Stimulated activated CD4-positive, alpha-beta T cell treated with anti-CD3 and anti-CD28 coated beads, Interleukin-2, amount 100 ng/mL, for 48 hours (primary cell): Measurements from ENCODE around the gene MTERF2.

Experiments used
- DNase-seq, 2 donors: peaks; one replicate each; pipeline ENCODE4 v3.0.0-alpha.2; 2020

The MTERF2 gene

DNA sequence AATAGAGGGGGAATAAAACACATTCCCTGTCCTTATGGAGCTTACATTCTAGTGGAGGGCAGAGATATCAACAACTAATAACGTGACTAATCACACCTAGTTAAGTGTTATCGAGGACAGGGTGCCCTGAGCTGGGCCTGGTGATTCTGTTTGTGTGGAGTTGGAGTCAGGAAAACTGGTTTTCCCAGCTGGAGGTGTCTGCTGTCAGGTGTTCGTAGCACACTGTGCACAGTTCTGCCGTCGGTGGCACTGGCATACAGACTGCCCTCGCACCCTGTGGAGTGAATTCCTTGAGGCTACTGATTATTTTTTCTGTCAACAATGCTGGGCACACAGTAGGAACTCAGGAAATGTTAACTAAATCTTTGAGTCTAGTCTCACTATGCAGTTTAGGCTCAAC, 900 bp upstream of the MTERF2 start:
- DNase-seq, result no peak

DNA sequence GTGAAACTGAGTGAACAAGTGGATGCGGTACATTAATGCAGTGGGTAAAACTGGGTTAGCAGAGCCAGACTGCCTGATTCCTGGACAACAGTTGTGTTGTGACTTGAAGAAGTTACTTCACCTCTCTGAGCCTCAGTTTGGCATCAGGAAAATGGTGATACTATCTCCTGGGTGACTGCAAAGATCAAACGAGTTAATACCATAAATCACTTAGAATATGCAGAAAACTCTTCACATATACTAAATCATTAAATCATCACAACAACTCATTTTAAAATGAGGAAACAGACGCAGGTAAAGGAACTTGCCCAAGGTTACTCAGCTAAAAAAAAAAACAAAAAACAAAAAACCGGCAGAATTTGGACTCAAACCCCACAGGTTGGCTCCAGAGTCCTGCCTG, 811 bp downstream of the MTERF2 start:
- no peak for DNase-seq

DNA sequence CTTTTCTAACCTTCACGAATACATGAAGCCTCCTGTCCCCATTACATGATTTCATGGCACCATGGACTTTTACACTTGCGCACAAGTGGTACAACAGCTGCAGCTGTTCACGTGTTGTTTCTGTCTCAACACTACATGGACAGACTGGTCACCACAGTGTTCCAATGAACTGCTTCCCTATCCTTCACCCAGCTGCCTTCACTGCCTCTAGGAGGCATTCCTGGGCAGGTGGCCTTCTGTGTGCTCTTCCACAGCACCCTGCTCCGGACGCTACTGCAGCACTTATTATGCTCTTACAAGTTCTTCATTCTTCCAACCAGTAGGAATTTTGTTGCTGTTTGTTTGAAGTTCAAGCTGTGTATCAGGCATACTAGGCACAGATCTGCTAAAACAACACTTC, 1.5 kb downstream of the MTERF2 start:
- no peak for DNase-seq

DNA sequence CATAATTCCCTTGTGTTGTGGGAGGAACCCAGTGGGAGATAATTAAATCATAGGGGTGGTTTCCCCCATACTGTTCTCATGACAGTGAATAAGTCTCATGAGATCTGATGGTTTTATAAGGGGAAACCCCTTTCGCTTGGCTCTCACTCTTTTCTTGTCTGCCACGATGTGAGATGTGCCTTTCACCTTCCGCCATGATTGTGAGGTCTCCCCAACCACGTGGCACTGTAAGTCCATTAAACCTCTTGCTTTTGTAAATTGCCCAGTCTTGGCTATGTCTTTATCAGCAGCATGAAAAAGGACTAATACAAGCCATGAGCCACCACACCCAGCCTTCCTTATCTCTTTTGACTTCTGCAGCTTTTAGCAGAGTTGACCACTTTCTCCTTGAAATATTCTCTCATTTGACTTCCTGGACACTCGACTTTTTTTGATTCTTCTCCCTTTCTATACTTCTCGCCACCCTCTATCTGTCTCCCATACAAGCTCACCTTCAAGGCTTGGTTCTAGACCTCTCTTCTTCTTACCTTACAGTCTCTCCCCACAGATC, 2.3 kb downstream of the MTERF2 start:
- DNase-seq, result no peak

DNA sequence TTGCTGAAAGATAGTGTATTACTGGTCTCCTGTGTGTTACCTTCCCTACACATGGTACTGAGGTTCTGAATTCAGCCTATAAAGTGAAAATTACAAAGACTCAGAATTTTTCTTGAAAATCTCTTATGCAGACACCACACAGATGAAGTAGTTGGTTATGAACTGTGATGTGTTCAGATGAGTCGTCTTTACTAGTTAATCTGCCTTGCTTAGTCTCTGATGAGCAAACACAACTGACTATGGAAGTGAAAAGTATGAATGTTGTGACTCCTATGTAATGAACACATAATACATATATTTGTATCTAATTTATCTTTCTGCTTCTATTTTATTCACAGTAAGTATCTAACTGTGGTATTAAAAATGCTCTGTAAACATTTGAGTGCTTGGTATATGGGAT, 4.7 kb downstream of the MTERF2 start:
- no peak for DNase-seq

DNA sequence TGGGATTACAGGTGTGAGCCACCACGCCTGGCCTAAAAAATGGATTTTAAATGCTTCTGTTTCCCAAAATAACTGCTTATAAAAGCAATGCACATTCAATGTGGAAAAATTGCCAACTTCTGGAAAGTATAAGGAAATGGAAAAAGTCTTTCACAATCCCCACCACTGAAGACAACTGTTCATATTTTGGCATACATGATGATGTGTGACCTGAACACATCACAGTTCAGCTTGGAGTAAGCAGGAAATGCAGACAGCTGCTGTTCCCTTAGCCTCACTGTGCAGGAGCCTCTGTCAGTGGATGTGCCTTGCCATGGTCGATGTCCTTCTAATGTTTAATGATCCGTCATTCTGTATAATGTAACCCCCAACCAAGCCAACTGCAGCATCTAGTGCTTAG, 5.2 kb downstream of the MTERF2 start:
- DNase-seq, result no peak

DNA sequence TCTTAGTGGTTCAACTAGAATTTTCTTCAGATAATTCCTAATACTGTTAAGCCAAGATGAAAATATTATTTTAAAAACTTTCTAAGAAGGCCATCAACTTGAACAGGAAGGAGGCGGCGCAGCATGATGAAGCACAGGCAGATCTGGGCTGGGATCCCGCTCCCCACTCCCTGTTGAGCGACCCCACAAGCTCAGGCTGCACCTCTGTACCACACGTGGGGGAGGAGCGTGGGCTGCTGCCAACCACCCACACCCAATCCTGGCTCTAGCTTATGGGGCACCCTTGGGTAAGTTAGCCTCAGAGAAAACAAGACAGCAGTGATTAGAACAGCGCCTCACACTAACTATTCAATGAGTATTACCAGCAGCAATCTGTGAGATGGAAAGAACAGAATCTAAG, 6.0 kb downstream of the MTERF2 start:
- no peak for DNase-seq

DNA sequence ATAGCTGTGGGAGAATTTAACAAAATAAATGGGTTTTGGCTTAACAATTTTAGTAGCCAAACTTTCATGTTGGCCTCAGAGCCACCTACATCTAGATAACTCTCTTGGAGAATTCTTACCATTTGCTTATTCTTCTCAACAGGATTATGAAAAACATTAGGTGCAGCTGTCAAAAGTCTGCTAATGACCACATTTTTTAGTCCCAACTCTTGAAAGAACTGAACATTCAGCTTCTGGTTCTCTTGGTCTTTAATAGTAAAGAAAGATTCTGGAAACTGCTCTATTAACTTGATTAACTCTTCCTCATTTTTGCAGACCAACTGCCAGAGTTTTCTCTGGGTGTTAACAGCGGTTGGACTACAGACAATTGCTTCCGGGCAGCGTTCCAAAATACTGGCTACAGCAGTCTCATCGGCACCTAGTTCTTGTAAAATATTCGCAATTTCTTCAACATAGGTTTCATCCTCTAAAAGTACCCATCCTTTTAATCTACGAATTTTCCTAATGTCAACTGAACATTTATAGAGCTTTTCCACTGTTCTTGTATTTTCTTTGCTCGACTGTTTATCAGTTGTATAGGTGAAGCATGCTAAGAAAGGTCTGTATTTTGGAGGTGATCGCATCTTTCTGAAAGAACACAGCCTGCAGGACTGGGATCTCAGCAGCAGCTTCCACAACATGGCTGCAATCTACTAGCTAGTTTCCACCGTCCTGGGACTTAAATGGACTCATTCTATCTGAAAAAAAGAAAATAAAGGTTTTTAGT, 8.7 kb downstream of the MTERF2 start:
- DNase-seq, result no peak

DNA sequence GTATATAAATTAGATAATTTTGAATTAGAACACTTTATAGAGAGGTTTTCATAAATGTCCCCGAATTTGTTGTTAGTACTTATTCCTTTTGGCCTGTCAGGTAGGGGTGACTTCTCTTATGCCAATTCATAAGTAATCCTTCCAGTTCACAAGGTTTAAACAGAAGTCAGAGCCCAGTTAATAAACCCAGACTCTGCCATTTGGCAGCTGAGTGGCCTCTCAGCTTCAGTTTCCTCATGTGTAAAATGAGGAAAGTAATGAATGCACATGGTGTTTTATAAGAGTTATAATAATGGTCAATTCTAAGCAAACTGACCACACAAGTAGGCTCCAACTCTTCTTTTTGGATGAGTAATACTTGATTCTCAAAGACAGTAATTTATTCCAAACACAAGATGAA, 10.3 kb downstream of the MTERF2 start:
- DNase-seq, result no peak

DNA sequence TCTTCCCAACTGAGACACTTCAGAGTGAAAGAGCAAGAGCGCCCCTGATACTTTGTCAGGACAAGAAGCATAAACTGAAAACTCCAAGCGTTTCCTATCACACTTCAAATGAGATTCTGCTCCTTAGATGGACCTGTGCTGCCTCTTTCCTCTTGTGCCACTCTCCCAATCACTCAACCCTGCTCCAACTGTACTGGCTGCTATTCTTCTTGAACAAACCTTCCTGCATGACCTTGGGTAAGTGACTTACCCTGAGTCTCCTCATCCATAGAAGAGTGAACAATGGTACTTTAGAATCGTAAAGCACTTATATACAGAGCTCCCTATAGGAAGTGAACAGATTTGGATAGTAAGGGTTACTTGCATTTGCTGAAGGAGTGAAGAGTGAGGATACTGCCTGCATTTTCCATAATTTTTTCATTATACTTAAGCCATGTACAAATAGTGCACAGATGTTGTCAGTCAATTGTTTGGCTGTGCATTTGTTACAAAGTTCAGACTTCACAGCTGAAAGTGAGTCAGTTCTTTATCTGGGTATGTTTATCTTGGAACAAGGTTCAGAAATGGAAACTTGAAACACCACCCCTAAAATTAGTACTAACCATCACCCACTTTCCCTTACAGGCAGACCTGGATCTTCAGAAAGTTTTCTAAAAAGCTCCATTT, 10.8 kb downstream of the MTERF2 start:
- no peak for DNase-seq

DNA sequence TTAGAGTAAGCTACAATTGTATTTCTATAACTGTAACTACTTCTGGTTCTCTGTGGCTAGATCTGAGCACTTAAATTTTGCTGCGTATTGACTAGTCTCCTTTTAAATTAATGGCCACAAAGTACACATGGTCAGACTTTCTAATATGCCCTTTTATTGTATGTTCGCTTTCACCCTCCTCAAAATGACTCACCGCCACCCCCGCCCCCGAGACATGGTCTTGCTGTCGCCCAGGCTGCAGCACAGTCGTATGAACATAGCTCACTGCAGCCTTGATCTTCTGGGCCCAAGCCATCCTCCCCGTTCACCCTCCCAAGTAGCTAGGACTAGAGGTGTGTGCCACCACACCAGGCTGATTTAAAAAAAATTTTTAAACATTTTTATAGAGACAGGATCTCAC, 11.8 kb downstream of the MTERF2 start:
- no peak for DNase-seq

DNA sequence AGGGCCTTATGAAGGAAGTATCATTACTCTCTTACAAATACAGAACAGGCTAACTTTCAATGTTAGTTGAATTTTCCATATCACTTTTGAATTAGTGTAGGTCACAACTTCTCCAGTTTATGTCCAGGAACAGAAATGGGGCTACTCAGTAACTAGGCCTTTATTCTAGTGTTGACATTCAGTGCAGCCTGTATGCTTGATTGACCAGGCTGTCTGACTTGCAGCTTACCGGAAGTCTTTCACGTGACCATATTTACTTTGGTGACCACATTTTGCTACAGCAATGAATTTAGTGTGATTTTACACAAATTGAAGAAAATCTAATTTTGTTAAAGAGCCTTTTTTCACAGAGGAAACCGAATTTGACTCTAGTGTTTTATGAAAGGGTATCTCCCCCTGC, 12.4 kb downstream of the MTERF2 start:
- DNase-seq, result no peak

DNA sequence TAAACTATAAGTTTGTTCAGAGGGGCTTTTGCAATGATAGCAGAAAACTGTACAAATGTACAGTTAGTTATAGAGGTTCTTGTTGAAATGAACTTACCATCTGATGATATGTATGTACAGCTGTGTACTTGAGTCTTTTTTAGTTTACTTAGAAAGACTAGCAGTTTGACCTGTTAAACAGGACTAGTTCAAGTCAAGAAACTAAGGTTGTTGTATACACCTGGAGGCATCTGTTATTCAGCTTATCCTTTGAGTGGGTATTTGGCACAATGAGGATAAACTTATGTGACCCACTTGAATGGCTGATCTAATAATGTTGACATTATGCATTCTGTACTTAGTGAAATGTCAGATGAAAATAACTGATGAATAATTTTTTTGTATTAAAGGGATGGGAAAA, 13.4 kb downstream of the MTERF2 start:
- DNase-seq, result no peak

DNA sequence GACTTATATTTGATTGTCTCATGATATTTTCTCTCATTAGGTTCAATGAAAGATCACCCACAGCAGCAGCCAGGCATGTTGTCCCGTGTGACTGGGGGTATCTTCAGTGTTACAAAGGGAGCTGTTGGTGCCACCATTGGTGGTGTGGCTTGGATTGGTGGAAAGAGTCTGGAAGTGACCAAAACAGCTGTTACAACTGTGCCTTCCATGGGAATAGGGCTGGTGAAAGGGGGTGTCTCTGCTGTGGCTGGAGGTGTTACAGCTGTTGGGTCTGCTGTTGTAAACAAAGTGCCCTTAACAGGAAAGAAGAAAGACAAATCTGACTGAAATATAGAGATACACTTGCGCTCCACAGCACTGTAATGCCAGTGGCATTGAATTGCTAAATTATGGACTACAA, 15.9 kb downstream of the MTERF2 start:
- no peak for DNase-seq

DNA sequence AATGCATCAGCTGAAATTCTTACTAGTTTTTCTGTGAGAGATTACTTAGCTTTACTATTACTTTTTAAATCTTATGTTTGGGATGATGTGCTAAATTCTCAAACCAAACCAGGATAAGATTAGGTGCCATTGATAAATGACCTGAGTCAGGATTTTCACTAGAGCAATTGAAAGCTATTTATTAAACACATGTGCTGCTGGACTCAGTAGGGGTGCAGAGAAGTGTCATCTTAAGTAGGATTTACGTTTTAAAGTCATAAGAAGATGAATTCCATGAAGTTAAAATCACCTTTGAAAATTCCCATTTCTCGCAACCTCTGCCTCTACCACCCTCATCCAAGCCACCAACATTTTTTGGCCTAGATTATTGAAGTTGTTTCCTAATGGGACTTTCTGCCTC, 22.4 kb downstream of the MTERF2 start:
- no peak for DNase-seq

DNA sequence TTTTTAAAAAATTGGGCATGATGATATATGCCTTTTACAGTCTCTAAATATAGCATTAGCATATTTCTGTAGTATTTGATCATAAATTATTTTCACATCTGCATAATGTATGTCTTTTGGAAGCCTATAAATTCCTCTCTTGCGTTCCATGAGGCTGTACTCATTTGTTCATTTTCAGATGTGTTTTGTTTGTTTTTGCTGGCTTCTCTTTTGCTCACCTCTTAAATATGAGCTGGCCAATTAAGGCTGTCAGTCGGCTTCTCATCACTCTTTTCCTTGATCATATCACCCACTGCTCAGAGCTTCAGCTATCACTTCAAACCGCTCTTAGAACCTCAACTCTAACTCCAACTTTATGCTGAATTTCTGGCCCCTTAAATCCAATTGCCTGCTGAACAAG, 24.7 kb downstream of the MTERF2 start:
- DNase-seq, result no peak

DNA sequence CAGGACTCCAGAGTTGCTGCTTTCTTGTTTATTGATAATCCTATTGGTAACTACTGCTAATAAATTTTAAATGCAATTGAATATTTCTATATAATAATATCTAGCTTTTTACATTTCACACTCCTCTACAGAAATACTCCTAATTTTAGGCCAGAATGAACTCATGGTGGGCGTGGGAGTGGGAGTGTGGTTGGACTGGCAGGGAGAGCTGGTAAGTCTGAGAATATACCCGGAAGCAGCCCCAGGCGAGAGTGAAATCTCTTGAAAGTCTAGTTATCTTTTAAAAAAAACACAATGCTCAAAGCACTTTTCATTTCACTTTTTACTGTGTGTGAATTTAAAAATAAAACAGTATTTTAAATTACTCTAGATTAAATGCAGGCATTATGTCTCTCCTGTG, 26.5 kb downstream of the MTERF2 start:
- no peak for DNase-seq

DNA sequence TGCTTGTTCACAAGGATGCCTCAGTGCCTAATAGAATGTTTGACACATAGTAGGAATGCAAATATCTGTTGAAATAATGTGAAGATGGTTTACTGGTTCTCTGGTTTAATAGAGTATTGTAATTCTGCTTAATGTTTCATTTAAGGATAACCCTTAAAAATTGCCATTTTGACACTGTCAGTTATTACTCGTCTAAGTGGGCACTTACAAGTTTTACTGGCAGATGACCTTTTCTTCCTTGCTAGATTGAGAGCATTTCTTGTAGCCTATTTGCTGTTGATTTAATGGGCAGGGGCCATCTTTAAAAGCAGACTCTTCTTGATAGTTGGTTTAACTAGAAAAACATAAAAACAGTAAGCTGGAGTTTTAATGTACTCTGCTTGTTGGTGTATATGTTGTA, 29.4 kb downstream of the MTERF2 start:
- DNase-seq, result no peak

DNA sequence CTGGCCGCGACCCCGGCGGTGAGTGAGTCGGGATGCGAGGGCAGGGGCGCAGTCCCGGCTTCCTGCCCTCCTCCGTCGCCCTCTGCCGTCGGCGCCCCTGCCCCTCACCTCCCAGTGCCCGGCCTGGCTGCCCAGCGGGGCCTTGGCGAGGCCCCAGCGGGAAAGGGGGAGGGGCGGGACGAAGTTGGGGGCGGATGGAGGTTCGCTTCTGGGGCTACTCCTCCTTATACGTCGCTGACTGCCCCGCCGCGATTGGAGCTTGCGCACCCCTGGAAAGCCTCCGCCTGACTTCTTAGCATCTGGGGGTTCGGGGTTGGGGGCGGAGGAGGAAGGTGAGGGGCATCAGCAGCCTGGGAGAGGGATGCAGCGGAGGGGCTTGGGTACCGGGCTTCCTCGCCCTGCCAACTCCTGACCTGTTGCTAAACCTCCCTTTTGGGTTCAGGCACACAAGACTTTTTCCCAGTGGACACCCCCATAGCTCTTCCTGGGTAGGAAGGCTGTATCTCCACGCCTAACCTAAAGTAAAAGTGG, 30.8 kb downstream of the MTERF2 start:
- peak; percentile 33 to 37 for DNase-seq

DNA sequence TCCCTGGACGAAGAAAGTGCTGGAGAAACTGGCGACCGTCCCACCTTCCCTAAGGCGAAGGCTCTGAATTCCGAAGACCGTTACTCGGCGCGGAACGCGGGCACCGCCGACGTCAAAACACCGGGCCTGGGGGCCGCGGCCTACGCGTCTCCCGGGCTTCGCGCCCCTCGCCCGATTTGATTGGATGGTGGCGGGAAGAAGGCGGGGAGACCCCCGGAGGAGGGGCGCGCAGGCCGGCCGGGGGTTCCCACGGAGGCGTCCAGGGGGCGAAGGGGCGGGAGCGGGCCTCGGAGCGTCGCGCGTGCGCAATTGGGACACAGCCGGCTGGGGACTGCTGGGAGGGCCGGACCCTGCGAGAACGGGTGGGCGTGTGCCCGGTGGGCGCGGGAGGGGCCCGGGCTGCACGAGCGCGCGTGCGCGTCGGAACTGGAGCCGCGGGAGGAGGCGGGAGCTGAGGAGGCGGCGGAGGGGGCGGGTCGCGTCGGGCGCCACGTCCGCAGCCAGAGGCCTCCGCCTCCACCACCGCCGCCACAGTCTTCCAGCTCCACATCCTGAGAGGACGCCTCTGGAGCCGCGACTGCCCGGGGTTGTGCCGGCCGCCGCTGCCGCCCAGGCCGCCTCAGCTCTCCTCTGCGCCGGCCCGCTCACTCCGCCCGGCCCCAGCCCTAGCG, 31.4 kb downstream of the MTERF2 start, which contains the start of gene TMEM263:
TSS of gene TMEM263 (plus strand) at position 531 of the 671 bp plus-strand sequence. CDS start 11,210 bp downstream, outside the sequence.
- peak; percentile 80 to 84 for DNase-seq

DNA sequence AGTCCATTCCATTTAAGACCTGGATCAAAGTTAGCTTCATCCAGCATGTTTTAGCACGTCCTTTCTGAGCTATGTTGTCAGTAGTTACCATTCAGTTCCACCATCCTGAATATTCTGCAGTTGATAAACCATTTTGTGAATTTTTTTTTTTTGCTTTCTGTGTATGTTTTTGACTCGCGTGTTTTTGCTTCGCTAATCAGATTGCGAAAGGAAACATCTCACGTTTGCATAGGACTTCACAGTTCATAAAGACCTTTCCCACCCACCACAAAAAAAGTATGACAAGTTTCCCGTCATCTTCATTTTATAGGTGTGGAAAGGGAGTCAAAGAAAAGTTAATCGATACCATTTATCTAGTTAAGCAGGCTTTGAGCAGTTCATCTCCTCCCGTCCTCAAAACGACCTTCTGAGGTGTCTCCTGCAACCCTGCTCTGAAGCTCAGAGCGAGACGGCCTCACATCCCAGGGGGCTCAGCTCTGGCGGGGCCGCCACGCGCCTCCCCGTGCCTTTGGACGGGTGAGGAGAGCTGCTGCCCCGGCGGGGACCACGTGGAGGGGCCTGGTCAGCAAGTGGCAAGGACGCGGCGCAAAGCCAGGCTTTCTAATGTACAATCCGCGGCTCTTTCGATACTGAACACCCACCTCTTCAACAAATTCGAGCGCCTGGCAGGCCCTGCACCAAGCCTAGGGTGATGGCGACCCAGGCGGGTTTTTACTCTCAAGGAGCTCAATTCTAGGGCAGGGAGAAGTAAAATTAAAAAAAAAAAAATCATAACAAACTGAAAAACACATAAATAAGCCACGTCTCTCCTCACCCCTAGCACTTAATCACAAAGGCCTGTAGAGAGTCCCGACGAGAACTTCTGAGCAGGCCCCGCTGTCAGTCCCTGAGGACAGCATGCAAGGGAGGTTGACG, 32.2 kb downstream of the MTERF2 start:
- DNase-seq, result no peak
